H9 (cell line): ENCODE data around the gene GALNT16. TPM values are rescaled to one million over a fixed set of nuclear protein-coding genes. Genes with fewer than 3 reads are reported as not detected.

Experiments used
- DNase-seq: peaks from one replicate; pipeline ENCODE4 v3.0.0-alpha.2; 2017
- H2AFZ ChIP-seq: one replicate; pipeline ENCODE4 v1.6.1; 2013; ENCODE audit warnings: mild to moderate bottlenecking, low read length, control low read depth, moderate library complexity
- H2AK5ac ChIP-seq: 2 replicates; pipeline ENCODE4 v1.6.1; 2013; ENCODE audit warnings: low read length, control low read depth, mixed read lengths; ENCODE audit not compliant: insufficient read length
- H2BK120ac ChIP-seq: one replicate; pipeline ENCODE4 v1.6.1; 2013; ENCODE audit warnings: low read depth, mild to moderate bottlenecking, low read length, control low read depth, inconsistent platforms; ENCODE audit not compliant: poor library complexity, severe bottlenecking
- H2BK12ac ChIP-seq: 2 replicates; pipeline ENCODE4 v1.6.1; 2013; ENCODE audit warnings: low read length, control low read depth, mixed read lengths, low read depth; ENCODE audit not compliant: insufficient read length
- H2BK15ac ChIP-seq: 2 replicates; pipeline ENCODE4 v1.6.1; 2013; ENCODE audit warnings: low read depth, low read length, control low read depth
- H2BK20ac ChIP-seq: one replicate; pipeline ENCODE4 v1.6.1; 2013; ENCODE audit warnings: low read depth, mild to moderate bottlenecking, low read length, control low read depth, inconsistent platforms; ENCODE audit not compliant: poor library complexity, severe bottlenecking
- H2BK5ac ChIP-seq: 2 replicates; pipeline ENCODE4 v1.6.1; 2013; ENCODE audit warnings: low read length, control low read depth, mixed read lengths; ENCODE audit not compliant: insufficient read length
- H3K14ac ChIP-seq: 2 replicates; pipeline ENCODE4 v1.6.1; 2013; ENCODE audit warnings: low read length, control low read depth; ENCODE audit not compliant: insufficient read depth
- H3K18ac ChIP-seq: 2 replicates; pipeline ENCODE4 v1.6.1; 2013; ENCODE audit warnings: low read depth, mild to moderate bottlenecking, mixed read lengths, low read length, control low read depth; ENCODE audit not compliant: insufficient read length
- H3K23ac ChIP-seq: 2 replicates; pipeline ENCODE4 v1.6.1; 2013; ENCODE audit warnings: low read length, control low read depth, mixed read lengths, low read depth; ENCODE audit not compliant: insufficient read length
- H3K23me2 ChIP-seq: 2 replicates; pipeline ENCODE4 v1.6.1; 2013; ENCODE audit warnings: low read depth, mild to moderate bottlenecking, mixed read lengths, low read length, control low read depth; ENCODE audit not compliant: insufficient read length, poor library complexity, severe bottlenecking
- H3K27ac ChIP-seq: 2 replicates; pipeline ENCODE4 v1.5.1; 2013; ENCODE audit warnings: low read length, control low read depth, mixed read lengths, low read depth; ENCODE audit not compliant: insufficient read length
- H3K27me3 ChIP-seq: 2 replicates; pipeline ENCODE4 v1.6.1; 2013; ENCODE audit warnings: low read length, control low read depth, inconsistent platforms; ENCODE audit not compliant: insufficient read depth
- H3K4ac ChIP-seq: 2 replicates; pipeline ENCODE4 v1.6.1; 2013; ENCODE audit warnings: low read depth, mild to moderate bottlenecking, control low read depth, inconsistent platforms, low read length, moderate library complexity
- H3K4me1 ChIP-seq: 2 replicates; pipeline ENCODE4 v1.6.1; 2013; ENCODE audit warnings: low read length, control low read depth, inconsistent platforms; ENCODE audit not compliant: insufficient read depth
- H3K4me2 ChIP-seq: 2 replicates; pipeline ENCODE4 v1.6.1; 2013; ENCODE audit warnings: low read length, control low read depth, mixed read lengths; ENCODE audit not compliant: insufficient read length, insufficient read depth
- H3K56ac ChIP-seq: 2 replicates; pipeline ENCODE4 v1.6.1; 2013; ENCODE audit warnings: low read depth, mild to moderate bottlenecking, mixed read lengths, low read length, control low read depth; ENCODE audit not compliant: insufficient read length
- H3K79me1 ChIP-seq: 2 replicates; pipeline ENCODE4 v1.6.1; 2013; ENCODE audit warnings: low read depth, mild to moderate bottlenecking, moderate library complexity, low read length, control low read depth, inconsistent platforms; ENCODE audit not compliant: insufficient read depth, poor library complexity, severe bottlenecking
- H3K79me2 ChIP-seq: 2 replicates; pipeline ENCODE4 v1.6.1; 2013; ENCODE audit warnings: low read length, control low read depth, inconsistent platforms; ENCODE audit not compliant: insufficient read depth
- H3K9ac ChIP-seq: 2 replicates; pipeline ENCODE4 v1.6.1; 2013; ENCODE audit warnings: low read length, control low read depth, mixed read lengths; ENCODE audit not compliant: insufficient read length; ENCODE audit errors: extremely low read depth
- H3K9me3 ChIP-seq: one replicate; pipeline ENCODE4 v1.6.1; 2013; ENCODE audit warnings: low read depth, low read length, inconsistent platforms; ENCODE audit not compliant: control insufficient read depth
- H3T11ph ChIP-seq: one replicate; pipeline ENCODE4 v1.6.1; 2013; ENCODE audit warnings: mild to moderate bottlenecking, low read length, control low read depth, inconsistent platforms
- H4K20me1 ChIP-seq: one replicate; pipeline ENCODE4 v1.6.1; 2013; ENCODE audit not compliant: control insufficient read depth, insufficient read length, insufficient read depth
- H4K5ac ChIP-seq: 2 replicates; pipeline ENCODE4 v1.6.1; 2013; ENCODE audit warnings: low read depth, mild to moderate bottlenecking, mixed read lengths, low read length, control low read depth; ENCODE audit not compliant: insufficient read length
- H4K8ac ChIP-seq: replicated peaks from 2 replicates; pipeline ENCODE4 v1.6.1; 2013; ENCODE audit warnings: low read length, control low read depth, mixed read lengths, low read depth; ENCODE audit not compliant: insufficient read length
- H4K91ac ChIP-seq: 2 replicates; pipeline ENCODE4 v1.6.1; 2013; ENCODE audit warnings: low read depth, mild to moderate bottlenecking, moderate library complexity, mixed read lengths, low read length, control low read depth; ENCODE audit not compliant: insufficient read length
- H3K27ac Mint-ChIP-seq, 3 experiments: 2 replicates in 2 of 3; 3 replicates in 1 of 3; pipeline ENCODE4 v1.8.0; 2020 to 2021; ENCODE audit warnings: mixed read lengths in 3 of 3, mild to moderate bottlenecking in 1 of 3, moderate library complexity in 1 of 3
- H3K27me3 Mint-ChIP-seq: 2 replicates; pipeline ENCODE4 v1.8.0; 2021; ENCODE audit warnings: low read depth, mild to moderate bottlenecking, moderate library complexity, mixed read lengths
- H3K36me3 Mint-ChIP-seq, 3 experiments: 2 replicates in 2 of 3; 3 replicates in 1 of 3; pipeline ENCODE4 v1.8.0; 2020 to 2021; ENCODE audit warnings: low read depth in 3 of 3, mixed read lengths in 3 of 3; ENCODE audit not compliant: insufficient read depth in 1 of 3
- H3K4me1 Mint-ChIP-seq, 2 experiments: 2 replicates each; pipeline ENCODE4 v1.8.0; 2020; ENCODE audit warnings: mixed read lengths in 2 of 2
- H3K4me3 Mint-ChIP-seq, 2 experiments: 2 replicates in 1 of 2; 3 replicates in 1 of 2; pipeline ENCODE4 v1.8.0; 2020 to 2021; ENCODE audit warnings: mild to moderate bottlenecking in 2 of 2, mixed read lengths in 2 of 2, moderate library complexity in 1 of 2
- H3K9me3 Mint-ChIP-seq, 2 experiments: 2 replicates in 1 of 2; 3 replicates in 1 of 2; pipeline ENCODE4 v1.8.0; 2020; ENCODE audit warnings: mild to moderate bottlenecking in 2 of 2, mixed read lengths in 2 of 2, moderate library complexity in 1 of 2
- WGBS: extraction: QIAGEN DNeasy Blood & Tissue Kit; methylation state at CpG from one replicate; pipeline ENCODE4 v1.1.7; 2013; ENCODE audit warnings: missing lambda C conversion rate, low lambda C conversion rate, mixed read lengths; ENCODE audit not compliant: insufficient read length; ENCODE audit errors: extremely low coverage; 5-methylcytosine and 5-hydroxymethylcytosine counted together
- total RNA-seq: library from RNA; stranded (reverse); gene quantifications from 2 replicates; pipeline ENCODE4 v1.2.1, GENCODE V29; 2021
- TF ChIP-seq, protein P1 (sequence below): fragments of 200-600 bp; sonication (generic); conservative IDR thresholded peaks from 3 replicates; pipeline ENCODE4 v1.8.0; 2021; ENCODE audit warnings: antibody characterized with exemption, mild to moderate bottlenecking

The GALNT16 gene
- total RNA-seq, 1 experiment from 2014 or later: 2.3 TPM

GRCh38 chr14:69364378-69364777, 104.4 kb downstream of the GALNT16 start:
- H3K4ac ChIP-seq: no peak overlapping the region
- H3K4me1 ChIP-seq: no peaks in the 10 kb centered on the region
- H4K5ac ChIP-seq: no peak overlapping the region
- no peaks in the 10 kb centered on the region for H3K27me3 ChIP-seq
- no peak overlapping the region for H4K91ac ChIP-seq
- no CpG with 5 or more reads among the region's 2 CpGs for WGBS
- H4K20me1 ChIP-seq: no peaks in the 10 kb centered on the region
- no peak overlapping the region for H3K9ac ChIP-seq
- H3K27me3 Mint-ChIP-seq: no peaks in the 10 kb centered on the region; the same call in 1 of the 2 replicates
- H2BK15ac ChIP-seq: no peak overlapping the region
- H3K23ac ChIP-seq: no peak overlapping the region
- no peaks in the 10 kb centered on the region; a peak in 2 of 4 replicates for H3K4me1 Mint-ChIP-seq
- no peak overlapping the region for H3K4me2 ChIP-seq
- H3T11ph ChIP-seq: no peak overlapping the region
- H3K36me3 Mint-ChIP-seq: no peaks in the 10 kb centered on the region; a peak in 1 of 7 replicates
- H3K4me3 Mint-ChIP-seq: no peak overlapping the region
- no peak for DNase-seq
- H2AFZ ChIP-seq: no peak overlapping the region
- H3K9me3 ChIP-seq: no peaks in the 10 kb centered on the region
- H3K79me1 ChIP-seq: no peaks in the 10 kb centered on the region
- H3K79me2 ChIP-seq: no peaks in the 10 kb centered on the region
- no peak overlapping the region for H3K18ac ChIP-seq
- H3K23me2 ChIP-seq: no peaks in the 10 kb centered on the region
- no peak overlapping the region for H2BK120ac ChIP-seq
- no peak overlapping the region for H2BK5ac ChIP-seq
- H3K14ac ChIP-seq: no peak overlapping the region
- H2BK20ac ChIP-seq: no peak overlapping the region
- no peak overlapping the region for H4K8ac ChIP-seq
- TF ChIP-seq, protein P1, sequence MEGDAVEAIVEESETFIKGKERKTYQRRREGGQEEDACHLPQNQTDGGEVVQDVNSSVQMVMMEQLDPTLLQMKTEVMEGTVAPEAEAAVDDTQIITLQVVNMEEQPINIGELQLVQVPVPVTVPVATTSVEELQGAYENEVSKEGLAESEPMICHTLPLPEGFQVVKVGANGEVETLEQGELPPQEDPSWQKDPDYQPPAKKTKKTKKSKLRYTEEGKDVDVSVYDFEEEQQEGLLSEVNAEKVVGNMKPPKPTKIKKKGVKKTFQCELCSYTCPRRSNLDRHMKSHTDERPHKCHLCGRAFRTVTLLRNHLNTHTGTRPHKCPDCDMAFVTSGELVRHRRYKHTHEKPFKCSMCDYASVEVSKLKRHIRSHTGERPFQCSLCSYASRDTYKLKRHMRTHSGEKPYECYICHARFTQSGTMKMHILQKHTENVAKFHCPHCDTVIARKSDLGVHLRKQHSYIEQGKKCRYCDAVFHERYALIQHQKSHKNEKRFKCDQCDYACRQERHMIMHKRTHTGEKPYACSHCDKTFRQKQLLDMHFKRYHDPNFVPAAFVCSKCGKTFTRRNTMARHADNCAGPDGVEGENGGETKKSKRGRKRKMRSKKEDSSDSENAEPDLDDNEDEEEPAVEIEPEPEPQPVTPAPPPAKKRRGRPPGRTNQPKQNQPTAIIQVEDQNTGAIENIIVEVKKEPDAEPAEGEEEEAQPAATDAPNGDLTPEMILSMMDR: no peak
- no peaks in the 10 kb centered on the region for H3K9me3 Mint-ChIP-seq
- no peak overlapping the region for H2BK12ac ChIP-seq
- H3K27ac ChIP-seq: no peak overlapping the region
- H3K27ac Mint-ChIP-seq: no peak overlapping the region
- H2AK5ac ChIP-seq: no peak overlapping the region
- H3K56ac ChIP-seq: no peak overlapping the region
